Measurements from ENCODE around the gene CBR3. TPM values are rescaled to one million over a fixed set of nuclear protein-coding genes. Genes with fewer than 3 reads are reported as not detected.
"Not testable (repeated sequence)": the region's sequence is repeated elsewhere in the genome, so short reads cannot be mapped to it uniquely, and the experiment has no call there.

Gene CBR3
- total RNA-seq, 1 donor from 2014 or later = 4.7 TPM

DNA sequence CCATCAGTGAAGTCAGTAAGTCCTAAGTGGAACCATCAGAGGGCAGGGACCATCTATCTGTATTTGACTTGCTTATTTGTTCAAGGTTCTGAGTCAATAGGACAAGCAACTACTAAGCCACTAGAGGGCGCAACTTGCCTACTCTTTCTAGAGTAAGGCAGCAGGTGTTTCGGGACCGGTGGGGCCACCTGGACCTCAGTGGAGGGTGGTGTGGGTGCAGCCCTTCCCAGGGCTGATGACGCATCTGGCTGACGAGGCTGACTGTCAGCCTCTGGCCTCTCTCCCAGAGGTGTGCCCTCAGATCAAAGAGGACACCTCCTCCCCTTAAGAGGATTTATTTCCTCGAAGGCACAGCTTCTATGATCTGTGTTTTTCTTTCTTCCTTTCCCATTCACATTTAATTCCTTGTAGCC, 6.6 kb downstream of the CBR3 start:
- CTCF ChIA-PET = interaction anchor here (0.6 to 3.4 kb wide), 8 partner anchors 11 to 188 kb away, joined by 3 to 22 read pairs (median 5); no protein-coding TSS in a partner anchor
- Mint-ChIP-seq H3K9me3 (no peaks in the 10 kb centered on the region), H3K36me3 (ENCODE audit: low read depth) (peaks cover 14% of the 10 kb centered on the region), H3K27ac (no peak overlapping the region), H3K4me3 (no peak overlapping the region), H3K27me3 (no peaks in the 10 kb centered on the region), H3K4me1 (peaks cover 23% of the 10 kb centered on the region)
- intact Hi-C loops (cut with micrococcal nuclease) = loop anchor here (1.0 to 5.0 kb wide), 5 partner anchors 15 to 491 kb away; partner anchors contain the start of gene DOP1B
- ATAC-seq (ENCODE audit: low read depth) = peak; percentile 88
- TF ChIP-seq, protein P1, sequence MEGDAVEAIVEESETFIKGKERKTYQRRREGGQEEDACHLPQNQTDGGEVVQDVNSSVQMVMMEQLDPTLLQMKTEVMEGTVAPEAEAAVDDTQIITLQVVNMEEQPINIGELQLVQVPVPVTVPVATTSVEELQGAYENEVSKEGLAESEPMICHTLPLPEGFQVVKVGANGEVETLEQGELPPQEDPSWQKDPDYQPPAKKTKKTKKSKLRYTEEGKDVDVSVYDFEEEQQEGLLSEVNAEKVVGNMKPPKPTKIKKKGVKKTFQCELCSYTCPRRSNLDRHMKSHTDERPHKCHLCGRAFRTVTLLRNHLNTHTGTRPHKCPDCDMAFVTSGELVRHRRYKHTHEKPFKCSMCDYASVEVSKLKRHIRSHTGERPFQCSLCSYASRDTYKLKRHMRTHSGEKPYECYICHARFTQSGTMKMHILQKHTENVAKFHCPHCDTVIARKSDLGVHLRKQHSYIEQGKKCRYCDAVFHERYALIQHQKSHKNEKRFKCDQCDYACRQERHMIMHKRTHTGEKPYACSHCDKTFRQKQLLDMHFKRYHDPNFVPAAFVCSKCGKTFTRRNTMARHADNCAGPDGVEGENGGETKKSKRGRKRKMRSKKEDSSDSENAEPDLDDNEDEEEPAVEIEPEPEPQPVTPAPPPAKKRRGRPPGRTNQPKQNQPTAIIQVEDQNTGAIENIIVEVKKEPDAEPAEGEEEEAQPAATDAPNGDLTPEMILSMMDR (IDR thresholded peaks at IDR 0.05) = peak; percentile 74
- peak; percentile 49 for DNase-seq
- POLR2A ChIA-PET = interaction anchor here (0.7 to 1.3 kb wide), 3 partner anchors 8 to 80 kb away, joined by 3 to 10 read pairs (median 6); no protein-coding TSS in a partner anchor

DNA sequence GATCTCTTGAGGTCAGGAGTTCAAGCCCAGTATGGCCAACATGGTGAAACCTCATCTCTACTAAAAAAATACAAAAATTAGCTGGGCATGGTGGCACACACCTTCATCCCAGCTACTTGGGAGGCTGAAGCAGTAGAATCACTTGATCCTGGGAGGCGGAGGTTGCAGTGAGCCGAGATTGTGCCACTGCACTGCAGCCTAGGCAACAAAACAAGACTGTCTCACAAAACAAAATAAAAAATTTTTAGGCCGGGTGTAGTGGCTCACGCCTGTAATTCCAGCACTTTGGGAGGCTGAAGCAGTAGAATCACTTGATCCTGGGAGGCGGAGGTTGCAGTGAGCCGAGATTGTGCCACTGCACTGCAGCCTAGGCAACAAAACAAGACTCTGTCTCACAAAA, 9.4 kb downstream of the CBR3 start:
- intact Hi-C loops (cut with micrococcal nuclease) = loop anchor here (5.0 kb wide), 2 partner anchors 278 to 488 kb away; no protein-coding TSS in a partner anchor
- Mint-ChIP-seq H3K4me1 (peaks cover 16% of the 10 kb centered on the region), H3K36me3 (ENCODE audit: low read depth) (peaks cover 12% of the 10 kb centered on the region)
- ATAC-seq (ENCODE audit: low read depth); H3K27ac Mint-ChIP-seq; H3K4me3 Mint-ChIP-seq; H3K27me3 Mint-ChIP-seq; DNase-seq; H3K9me3 Mint-ChIP-seq; CTCF ChIA-PET: not testable (repeated sequence)
- POLR2A ChIA-PET = interaction anchor here (0.7 to 1.5 kb wide), 2 partner anchors 9 to 12 kb away, joined by 7 to 10 read pairs; partner anchors contain the start of gene DOP1B

DNA sequence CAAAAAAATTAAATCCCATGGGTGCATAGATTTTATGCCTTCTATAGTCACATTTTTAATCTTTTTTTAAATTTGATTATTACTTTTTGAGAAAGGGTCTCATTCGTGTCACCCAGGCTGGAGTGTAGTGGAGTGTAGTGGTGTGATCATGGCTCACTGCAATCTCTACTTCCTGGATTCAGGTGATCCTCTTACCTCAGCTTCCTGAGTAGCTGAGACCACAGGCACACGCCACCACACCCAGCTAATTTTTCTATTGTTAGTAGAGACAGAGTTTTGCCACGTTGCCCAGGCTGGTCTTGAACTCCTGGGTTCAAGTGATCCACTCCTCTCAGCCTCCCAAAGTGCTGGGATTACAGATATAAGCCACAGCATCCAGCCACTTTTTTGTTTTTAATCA, 10.4 kb downstream of the CBR3 start:
- ATAC-seq (ENCODE audit: low read depth) (no peak), DNase-seq (no peak)
- Mint-ChIP-seq H3K27ac (no peak overlapping the region), H3K27me3 (no peaks in the 10 kb centered on the region), H3K9me3 (no peaks in the 10 kb centered on the region), H3K4me1 (peaks cover 26% of the 10 kb centered on the region), H3K4me3 (no peak overlapping the region), H3K36me3 (ENCODE audit: low read depth) (peaks cover 13% of the 10 kb centered on the region)
- ChIA-PET POLR2A (interaction anchor here (1.2 kb wide), 2 partner anchors 9 to 10 kb away, joined by 3 read pairs; no protein-coding TSS in a partner anchor), CTCF (no interaction called here)
- TF ChIP-seq, protein P1 (IDR thresholded peaks at IDR 0.05) = no peak
- intact Hi-C loops (cut with micrococcal nuclease) = no loop called here

DNA sequence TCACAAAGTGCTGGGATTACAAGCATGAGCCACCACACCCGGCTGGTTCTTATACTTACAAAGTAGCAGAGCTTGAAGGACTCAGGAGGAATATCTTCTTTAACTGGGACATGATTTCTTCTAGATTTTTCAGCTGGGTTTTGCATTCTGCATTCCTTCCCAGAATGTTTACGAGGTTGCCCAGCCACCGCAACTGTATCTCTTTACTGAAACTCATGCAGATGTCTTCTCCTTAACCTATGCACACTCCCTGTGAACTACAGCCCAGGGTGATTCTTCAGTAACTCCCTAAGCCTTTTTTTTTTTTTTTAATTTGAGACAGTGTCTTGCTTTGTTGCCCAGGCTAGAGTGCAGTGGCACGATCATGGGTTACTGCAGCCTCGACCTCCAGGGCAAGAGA, 13.0 kb downstream of the CBR3 start:
- ChIA-PET CTCF (interaction anchor here (1.0 to 1.5 kb wide), 2 partner anchors 61 to 175 kb away, joined by 3 read pairs; no protein-coding TSS in a partner anchor), POLR2A (no interaction called here)
- Mint-ChIP-seq H3K9me3 (no peaks in the 10 kb centered on the region), H3K36me3 (ENCODE audit: low read depth) (peaks cover 11% of the 10 kb centered on the region), H3K4me3 (no peak overlapping the region), H3K4me1 (peaks cover 32% of the 10 kb centered on the region), H3K27ac (no peak overlapping the region), H3K27me3 (no peaks in the 10 kb centered on the region)
- intact Hi-C loops (cut with micrococcal nuclease) = no loop called here
- DNase-seq (no peak), ATAC-seq (ENCODE audit: low read depth) (no peak)
- TF ChIP-seq, protein P1 (IDR thresholded peaks at IDR 0.05) = no peak

DNA sequence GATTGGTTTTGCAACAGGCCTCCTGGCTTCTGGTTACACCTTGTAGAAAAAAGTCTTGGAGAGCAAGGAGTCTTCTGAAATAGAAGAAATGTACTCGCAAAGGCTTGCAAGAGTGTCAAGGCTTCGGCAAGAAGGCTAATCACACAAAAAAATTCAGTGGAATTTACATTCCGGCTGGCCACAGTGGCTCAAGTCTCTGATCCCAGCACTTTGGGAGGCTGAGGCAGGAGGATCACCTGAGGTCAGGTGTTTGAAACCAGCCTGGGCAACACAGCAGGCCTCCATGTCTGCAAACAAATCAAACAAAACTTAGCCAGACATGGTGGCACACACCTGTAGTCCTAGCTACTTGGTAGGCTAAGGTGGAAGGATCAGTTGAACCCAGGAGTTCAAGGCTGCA, 14.0 kb downstream of the CBR3 start:
- CTCF ChIA-PET = interaction anchor here (1.0 kb wide), 1 partner anchor 181 kb away, joined by 3 read pairs; no protein-coding TSS in a partner anchor
- TF ChIP-seq, protein P1 (IDR thresholded peaks at IDR 0.05) = no peak
- H3K4me3 Mint-ChIP-seq = no peak overlapping the region
- no peaks in the 10 kb centered on the region for H3K27me3 Mint-ChIP-seq
- no peak overlapping the region for H3K27ac Mint-ChIP-seq
- no peak for DNase-seq
- ATAC-seq (ENCODE audit: low read depth) = no peak
- peaks cover 11% of the 10 kb centered on the region for H3K36me3 Mint-ChIP-seq (ENCODE audit: low read depth)
- intact Hi-C loops (cut with micrococcal nuclease) = no loop called here
- no peaks in the 10 kb centered on the region for H3K9me3 Mint-ChIP-seq
- H3K4me1 Mint-ChIP-seq = peaks cover 36% of the 10 kb centered on the region
- POLR2A ChIA-PET = interaction anchor here (0.6 to 3.4 kb wide), 4 partner anchors 8 to 171 kb away, joined by 8 to 25 read pairs (median 16); partner anchors contain the start of genes CBR3 and MORC3
